WTC11 (cell line): ENCODE measurements around the gene DNALI1. TPM values are rescaled to one million over a fixed set of nuclear protein-coding genes. Genes with fewer than 3 reads are reported as not detected.

Experiments
- ATAC-seq: fragments of 200-7000 bp; cut with Tn5 transposase; 2 replicates; pipeline ENCODE4 v1.10.0; 2021; ENCODE audit warnings: mild to moderate bottlenecking, moderate library complexity
- CTCF ChIA-PET: fragments of 300-600 bp; sonication (Branson Sonifier 250); formaldehyde crosslinking; loops from one replicate; lab custom pipeline; 2021; ENCODE audit warnings: antibody characterized with exemption; lab: Charles Lee
- POLR2A ChIA-PET: fragments of 350-600 bp; sonication (Branson Sonifier 250); formaldehyde crosslinking; loops from one replicate; lab custom pipeline; 2021; ENCODE audit warnings: antibody characterized with exemption; lab: Charles Lee
- DNase-seq: peaks from one replicate; pipeline ENCODE4 v3.0.0; 2021; ENCODE audit warnings: low spot score
- H3K27ac Mint-ChIP-seq: 2 replicates; pipeline ENCODE4 v1.8.0; 2021; ENCODE audit warnings: mixed read lengths
- H3K27me3 Mint-ChIP-seq: 2 replicates; pipeline ENCODE4 v1.8.0; 2021; ENCODE audit warnings: low read depth, mild to moderate bottlenecking, moderate library complexity, mixed read lengths
- H3K36me3 Mint-ChIP-seq: 2 replicates; pipeline ENCODE4 v1.8.0; 2021; ENCODE audit warnings: mixed read lengths
- H3K4me1 Mint-ChIP-seq: 2 replicates; pipeline ENCODE4 v1.8.0; 2022; ENCODE audit warnings: mixed read lengths
- H3K4me3 Mint-ChIP-seq: 2 replicates; pipeline ENCODE4 v1.8.0; 2021; ENCODE audit warnings: mild to moderate bottlenecking, moderate library complexity, mixed read lengths
- H3K9me3 Mint-ChIP-seq: 2 replicates; pipeline ENCODE4 v1.8.0; 2021; ENCODE audit warnings: mixed read lengths
- ATF1 ChIP-seq: sonication (generic); formaldehyde crosslinking; IDR thresholded peaks from 2 replicates; pipeline ENCODE4 v1.8.1; 2023; ENCODE audit warnings: mild to moderate bottlenecking, moderate library complexity, missing genetic modification reagents
- CREM ChIP-seq: sonication (generic); formaldehyde crosslinking; IDR thresholded peaks from 2 replicates; pipeline ENCODE4 v1.8.1; 2022; ENCODE audit warnings: mild to moderate bottlenecking, missing genetic modification reagents, moderate library complexity
- E2F1 ChIP-seq: sonication (generic); formaldehyde crosslinking; IDR thresholded peaks from 2 replicates; pipeline ENCODE4 v1.8.0; 2022; ENCODE audit warnings: mild to moderate bottlenecking, missing genetic modification reagents
- ELF4 ChIP-seq: sonication (generic); formaldehyde crosslinking; IDR thresholded peaks from 2 replicates; pipeline ENCODE4 v1.8.1; 2022; ENCODE audit warnings: low read depth, mild to moderate bottlenecking, moderate library complexity, missing genetic modification reagents
- FOXJ3 ChIP-seq: sonication (generic); formaldehyde crosslinking; IDR thresholded peaks from 2 replicates; pipeline ENCODE4 v1.9.0; 2021; ENCODE audit warnings: missing genetic modification reagents, mild to moderate bottlenecking, borderline replicate concordance
- FOXK1 ChIP-seq: sonication (generic); formaldehyde crosslinking; IDR thresholded peaks from 2 replicates; pipeline ENCODE4 v1.8.0; 2022; ENCODE audit warnings: mild to moderate bottlenecking, moderate library complexity, missing genetic modification reagents
- GABPB1 ChIP-seq: sonication (generic); formaldehyde crosslinking; IDR thresholded peaks from 2 replicates; pipeline ENCODE4 v1.8.1; 2023; ENCODE audit warnings: mild to moderate bottlenecking, missing genetic modification reagents
- GRHL2 ChIP-seq: fragments of 250-450 bp; sonication (Bioruptor Pico); IDR thresholded peaks from 2 replicates; pipeline ENCODE4 v1.8.0; 2022; ENCODE audit warnings: mild to moderate bottlenecking, moderate library complexity; ENCODE audit not compliant: insufficient replicate concordance, severe bottlenecking
- HMGA2 ChIP-seq: fragments of 250-450 bp; sonication (Bioruptor Pico); IDR thresholded peaks from 2 replicates; pipeline ENCODE4 v1.4.0; 2021; ENCODE audit warnings: mild to moderate bottlenecking, moderate library complexity
- NR1H2 ChIP-seq: sonication (generic); formaldehyde crosslinking; IDR thresholded peaks from 2 replicates; pipeline ENCODE4 v1.9.0; 2021; ENCODE audit warnings: mild to moderate bottlenecking, moderate library complexity, missing genetic modification reagents
- RELA ChIP-seq: sonication (generic); formaldehyde crosslinking; IDR thresholded peaks from 2 replicates; pipeline ENCODE4 v1.8.1; 2022; ENCODE audit warnings: missing genetic modification reagents, mild to moderate bottlenecking, borderline replicate concordance
- SMAD4 ChIP-seq: sonication (generic); formaldehyde crosslinking; IDR thresholded peaks from 2 replicates; pipeline ENCODE4 v1.8.0; 2022; ENCODE audit warnings: mild to moderate bottlenecking, missing genetic modification reagents
- SOX15 ChIP-seq: fragments of 250-450 bp; sonication (Bioruptor Pico); IDR thresholded peaks from 2 replicates; pipeline ENCODE4 v1.9.0; 2021; ENCODE audit warnings: mild to moderate bottlenecking
- SP1 ChIP-seq: sonication (generic); formaldehyde crosslinking; conservative IDR thresholded peaks from 2 replicates; pipeline ENCODE4 v1.8.1; 2022; ENCODE audit warnings: missing genetic modification reagents
- TCF7 ChIP-seq: sonication (generic); formaldehyde crosslinking; IDR thresholded peaks from 2 replicates; pipeline ENCODE4 v1.8.0; 2022; ENCODE audit warnings: mild to moderate bottlenecking, low read depth, missing genetic modification reagents, moderate library complexity
- TP53 ChIP-seq: sonication (generic); formaldehyde crosslinking; IDR thresholded peaks from 2 replicates; pipeline ENCODE4 v1.8.1; 2023; ENCODE audit warnings: mild to moderate bottlenecking, missing genetic modification reagents
- ZNF232 ChIP-seq: sonication (generic); formaldehyde crosslinking; IDR thresholded peaks from 2 replicates; pipeline ENCODE4 v1.8.0; 2022; ENCODE audit warnings: mild to moderate bottlenecking, missing genetic modification reagents
- ZNF416 ChIP-seq: fragments of 250-450 bp; sonication (Bioruptor Pico); IDR thresholded peaks from 2 replicates; pipeline ENCODE4 v1.9.0; 2021; ENCODE audit warnings: mild to moderate bottlenecking, inconsistent platforms
- total RNA-seq: library from RNA; stranded (reverse); gene quantifications from 3 replicates; pipeline ENCODE4 v1.2.3, GENCODE V29; 2021
- TF ChIP-seq, protein P1 (sequence below): sonication (generic); formaldehyde crosslinking; IDR thresholded peaks from 2 replicates; pipeline ENCODE4 v1.8.1; 2023; ENCODE audit warnings: mild to moderate bottlenecking, missing genetic modification reagents
- TF ChIP-seq, protein P2 (sequence below): sonication (generic); formaldehyde crosslinking; IDR thresholded peaks from 2 replicates; pipeline ENCODE4 v1.8.1; 2022; ENCODE audit warnings: missing genetic modification reagents, borderline replicate concordance
- TF ChIP-seq, protein P3 (sequence below): fragments of 250-450 bp; sonication (Bioruptor Pico); IDR thresholded peaks from 2 replicates; pipeline ENCODE4 v2.1.2; 2022; ENCODE audit warnings: mild to moderate bottlenecking, moderate library complexity
- TF ChIP-seq, protein P4 (sequence below): sonication (generic); formaldehyde crosslinking; IDR thresholded peaks from 2 replicates; pipeline ENCODE4 v1.8.1; 2022; ENCODE audit warnings: low read depth, mild to moderate bottlenecking, moderate library complexity, missing genetic modification reagents, borderline replicate concordance

DNALI1 gene
- total RNA-seq, 1 experiment from 2014 or later = 10.5 TPM

- Mint-ChIP-seq H3K4me3 (no peak overlapping the region), H3K4me1 (no peaks in the 10 kb centered on the region), H3K36me3 (peaks cover 55% of the 10 kb centered on the region), H3K27ac (peak overlapping the region; percentile 51; the same call in 1 of the 2 replicates), H3K9me3 (no peaks in the 10 kb centered on the region), H3K27me3 (no peaks in the 10 kb centered on the region)
- DNase-seq = no peak
- ChIA-PET POLR2A (no interaction called here), CTCF (no interaction called here)
- no peak for TF ChIP-seq FOXK1
- no peak for TF ChIP-seq CREM
- no peak for ATAC-seq
Observed at GRCh38 chr1:37540036-37540785, 16.5 kb upstream of the DNALI1 start.

DNA sequence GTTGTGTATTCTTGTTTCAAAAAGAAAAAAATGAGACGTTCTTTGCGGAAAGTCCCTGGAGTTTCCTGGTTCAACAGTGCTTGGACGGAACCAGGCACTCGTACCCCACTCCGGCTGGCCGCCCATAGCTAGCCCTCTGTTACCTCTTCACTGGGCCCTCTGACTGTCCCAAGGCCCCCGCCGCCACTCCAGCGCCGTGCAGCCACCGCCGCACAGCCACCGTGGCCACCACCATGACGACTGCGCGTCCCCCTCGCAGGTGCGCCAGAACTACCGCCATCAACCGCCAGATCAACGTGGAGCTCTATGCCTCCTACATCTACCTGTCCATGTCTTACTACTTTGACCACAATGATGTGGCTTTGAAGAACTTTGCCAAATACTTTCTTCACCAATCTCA is 12.2 kb upstream of the DNALI1 start:
- H3K9me3 Mint-ChIP-seq = no peaks in the 10 kb centered on the region
- TF ChIP-seq ZNF232 (no peak), HMGA2 (CRISPR knock-in tag) (no peak), ELF4 (CRISPR knock-in tag) (no peak), TP53 (no peak), RELA (CRISPR knock-in tag) (no peak), GRHL2 (CRISPR knock-in tag) (no peak), GABPB1 (CRISPR knock-in tag) (no peak), SOX15 (CRISPR knock-in tag) (no peak), SMAD4 (CRISPR knock-in tag) (no peak), E2F1 (no peak)
- TF ChIP-seq, protein P1, sequence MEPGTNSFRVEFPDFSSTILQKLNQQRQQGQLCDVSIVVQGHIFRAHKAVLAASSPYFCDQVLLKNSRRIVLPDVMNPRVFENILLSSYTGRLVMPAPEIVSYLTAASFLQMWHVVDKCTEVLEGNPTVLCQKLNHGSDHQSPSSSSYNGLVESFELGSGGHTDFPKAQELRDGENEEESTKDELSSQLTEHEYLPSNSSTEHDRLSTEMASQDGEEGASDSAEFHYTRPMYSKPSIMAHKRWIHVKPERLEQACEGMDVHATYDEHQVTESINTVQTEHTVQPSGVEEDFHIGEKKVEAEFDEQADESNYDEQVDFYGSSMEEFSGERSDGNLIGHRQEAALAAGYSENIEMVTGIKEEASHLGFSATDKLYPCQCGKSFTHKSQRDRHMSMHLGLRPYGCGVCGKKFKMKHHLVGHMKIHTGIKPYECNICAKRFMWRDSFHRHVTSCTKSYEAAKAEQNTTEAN (CRISPR knock-in tag) = no peak
- peaks cover 44% of the 10 kb centered on the region for H3K36me3 Mint-ChIP-seq
- no peak overlapping the region for H3K4me3 Mint-ChIP-seq
- ChIA-PET POLR2A (no interaction called here), CTCF (interaction anchor here (0.5 to 0.6 kb wide), 2 partner anchors 35 to 111 kb away, joined by 3 to 4 read pairs; no protein-coding TSS in a partner anchor)
- no peaks in the 10 kb centered on the region for H3K27me3 Mint-ChIP-seq
- DNase-seq (no peak), ATAC-seq (no peak)
- no peak overlapping the region for H3K27ac Mint-ChIP-seq
- no peaks in the 10 kb centered on the region for H3K4me1 Mint-ChIP-seq

- H3K27me3 Mint-ChIP-seq = no peaks in the 10 kb centered on the region
- H3K4me3 Mint-ChIP-seq = no peak overlapping the region
- ATAC-seq = no peak
- no peak overlapping the region for H3K27ac Mint-ChIP-seq
- no peaks in the 10 kb centered on the region for H3K4me1 Mint-ChIP-seq
- peaks cover 44% of the 10 kb centered on the region for H3K36me3 Mint-ChIP-seq
- CTCF ChIA-PET = interaction anchor here (0.5 kb wide), 1 partner anchor 35 kb away, joined by 3 read pairs; no protein-coding TSS in a partner anchor
- H3K9me3 Mint-ChIP-seq = no peaks in the 10 kb centered on the region
- DNase-seq = no peak
- POLR2A ChIA-PET = no interaction called here
- TF ChIP-seq FOXJ3 (CRISPR knock-in tag) (no peak), TCF7 (CRISPR knock-in tag) (no peak), ATF1 (CRISPR knock-in tag) (no peak), ZNF232 (no peak), SMAD4 (CRISPR knock-in tag) (no peak), SP1 (CRISPR knock-in tag) (no peak), NR1H2 (CRISPR knock-in tag) (no peak), ZNF416 (CRISPR knock-in tag) (no peak)
- TF ChIP-seq, protein P2, sequence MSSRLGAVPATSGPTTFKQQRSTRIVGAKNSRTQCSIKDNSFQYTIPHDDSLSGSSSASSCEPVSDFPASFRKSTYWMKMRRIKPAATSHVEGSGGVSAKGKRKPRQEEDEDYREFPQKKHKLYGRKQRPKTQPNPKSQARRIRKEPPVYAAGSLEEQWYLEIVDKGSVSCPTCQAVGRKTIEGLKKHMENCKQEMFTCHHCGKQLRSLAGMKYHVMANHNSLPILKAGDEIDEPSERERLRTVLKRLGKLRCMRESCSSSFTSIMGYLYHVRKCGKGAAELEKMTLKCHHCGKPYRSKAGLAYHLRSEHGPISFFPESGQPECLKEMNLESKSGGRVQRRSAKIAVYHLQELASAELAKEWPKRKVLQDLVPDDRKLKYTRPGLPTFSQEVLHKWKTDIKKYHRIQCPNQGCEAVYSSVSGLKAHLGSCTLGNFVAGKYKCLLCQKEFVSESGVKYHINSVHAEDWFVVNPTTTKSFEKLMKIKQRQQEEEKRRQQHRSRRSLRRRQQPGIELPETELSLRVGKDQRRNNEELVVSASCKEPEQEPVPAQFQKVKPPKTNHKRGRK (CRISPR knock-in tag) = no peak
- TF ChIP-seq, protein P3, sequence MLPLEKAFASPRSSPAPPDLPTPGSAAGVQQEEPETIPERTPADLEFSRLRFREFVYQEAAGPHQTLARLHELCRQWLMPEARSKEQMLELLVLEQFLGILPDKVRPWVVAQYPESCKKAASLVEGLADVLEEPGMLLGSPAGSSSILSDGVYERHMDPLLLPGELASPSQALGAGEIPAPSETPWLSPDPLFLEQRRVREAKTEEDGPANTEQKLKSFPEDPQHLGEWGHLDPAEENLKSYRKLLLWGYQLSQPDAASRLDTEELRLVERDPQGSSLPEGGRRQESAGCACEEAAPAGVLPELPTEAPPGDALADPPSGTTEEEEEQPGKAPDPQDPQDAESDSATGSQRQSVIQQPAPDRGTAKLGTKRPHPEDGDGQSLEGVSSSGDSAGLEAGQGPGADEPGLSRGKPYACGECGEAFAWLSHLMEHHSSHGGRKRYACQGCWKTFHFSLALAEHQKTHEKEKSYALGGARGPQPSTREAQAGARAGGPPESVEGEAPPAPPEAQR = no peak
- TF ChIP-seq, protein P4, sequence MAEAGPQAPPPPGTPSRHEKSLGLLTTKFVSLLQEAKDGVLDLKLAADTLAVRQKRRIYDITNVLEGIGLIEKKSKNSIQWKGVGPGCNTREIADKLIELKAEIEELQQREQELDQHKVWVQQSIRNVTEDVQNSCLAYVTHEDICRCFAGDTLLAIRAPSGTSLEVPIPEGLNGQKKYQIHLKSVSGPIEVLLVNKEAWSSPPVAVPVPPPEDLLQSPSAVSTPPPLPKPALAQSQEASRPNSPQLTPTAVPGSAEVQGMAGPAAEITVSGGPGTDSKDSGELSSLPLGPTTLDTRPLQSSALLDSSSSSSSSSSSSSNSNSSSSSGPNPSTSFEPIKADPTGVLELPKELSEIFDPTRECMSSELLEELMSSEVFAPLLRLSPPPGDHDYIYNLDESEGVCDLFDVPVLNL (CRISPR knock-in tag) = no peak
Observed at GRCh38 chr1:37545019-37545418, 11.7 kb upstream of the DNALI1 start.
